Erythroblast (primary cell): ENCODE data around the gene KDM4D.
A peak's percentile ranks its signal among the peaks of the same experiment; 100 is the strongest.

ENCODE experiments used
- DNase-seq, 2 experiments: peaks; one replicate each; lab custom pipeline; 2025; lab: John Stamatoyannopoulos, UW
- GATA1 ChIP-seq: IDR thresholded peaks from 2 replicates; pipeline ENCODE4 v1.6.1; 2011; ENCODE audit warnings: low read depth, mild to moderate bottlenecking, control low read depth, low read length, moderate library complexity
- POLR2A ChIP-seq: IDR thresholded peaks from 2 replicates; pipeline ENCODE4 v1.6.1; 2011; ENCODE audit warnings: mild to moderate bottlenecking, low read length

KDM4D gene

GRCh38 chr11:95035316-95035715, 61.8 kb downstream of the KDM4D start:
- TF ChIP-seq POLR2A (no peak), GATA1 (no peak)
- peak in 1 of 2 experiments; percentile 11 for DNase-seq

GRCh38 chr11:95037356-95038035, 64.0 kb downstream of the KDM4D start:
- peak; percentile 12 to 22 for DNase-seq

- DNase-seq: no peak
- TF ChIP-seq GATA1 (no peak), POLR2A (no peak)
Observed at GRCh38 chr11:95042239-95042638, 68.7 kb downstream of the KDM4D start.

GRCh38 chr11:95042906-95043305, 69.4 kb downstream of the KDM4D start:
- no peak for DNase-seq
- TF ChIP-seq GATA1 (no peak), POLR2A (no peak)

- no peak for DNase-seq
Observed at GRCh38 chr11:95044010-95044409, 70.5 kb downstream of the KDM4D start.

GRCh38 chr11:95045812-95046211, 72.3 kb downstream of the KDM4D start:
- TF ChIP-seq GATA1: no peak
- TF ChIP-seq POLR2A: no peak
- DNase-seq: no peak

More at GRCh38 chr11:95044010-95044409, 70.5 kb downstream of the KDM4D start:
- no peak for TF ChIP-seq GATA1
- TF ChIP-seq POLR2A: no peak
